H1 (cell line): ENCODE results near the gene ZFP36L1. TPM values are rescaled to one million over a fixed set of nuclear protein-coding genes. Genes with fewer than 3 reads are reported as not detected.

ENCODE experiments used
- CTCF ChIA-PET: fragments of 300-600 bp; sonication (Branson Sonifier 250); formaldehyde crosslinking; loops from one replicate; lab custom pipeline; 2021; ENCODE audit not compliant: partially characterized antibody; lab: Charles Lee
- POLR2A ChIA-PET: fragments of 300-600 bp; sonication (Branson Sonifier 250); formaldehyde crosslinking; loops from one replicate; lab custom pipeline; 2021; ENCODE audit warnings: inconsistent platforms; ENCODE audit not compliant: partially characterized antibody; lab: Charles Lee
- DNase-seq, 2 experiments: peaks; one replicate each; pipeline versions ENCODE4 v3.0.0 to v3.0.0-alpha.2; 2010 to 2022; ENCODE audit warnings: low spot score in 2 of 2, low read depth in 1 of 2, mixed read lengths in 1 of 2
- FAIRE-seq: peaks from 2 replicates; lab custom pipeline; 2011; peaks lifted over from hg19 to GRCh38; lab: Jason Lieb, UNC
- H2AFZ ChIP-seq: 2 replicates; pipeline ENCODE4 v1.8.1; 2012; ENCODE audit warnings: low read length, inconsistent platforms
- H2AK5ac ChIP-seq: 2 replicates; pipeline ENCODE4 v1.6.1; 2013; ENCODE audit warnings: low read depth, low read length
- H2BK120ac ChIP-seq: replicated peaks from 2 replicates; pipeline ENCODE3; 2013; ENCODE audit warnings: low read depth, low read length, inconsistent platforms
- H2BK12ac ChIP-seq: 2 replicates; pipeline ENCODE4 v1.6.1; 2013; ENCODE audit warnings: low read depth, low read length
- H2BK15ac ChIP-seq: 2 replicates; pipeline ENCODE4 v1.6.1; 2013; ENCODE audit warnings: low read length
- H2BK20ac ChIP-seq: 2 replicates; pipeline ENCODE4 v1.6.1; 2013; ENCODE audit warnings: low read length
- H2BK5ac ChIP-seq: 2 replicates; pipeline ENCODE4 v1.6.1; 2013; ENCODE audit warnings: low read depth, low read length
- H3K14ac ChIP-seq: 2 replicates; pipeline ENCODE4 v1.6.1; 2013; ENCODE audit warnings: inconsistent platforms; ENCODE audit not compliant: insufficient read length
- H3K18ac ChIP-seq: 2 replicates; pipeline ENCODE4 v1.6.1; 2013; ENCODE audit warnings: low read length; ENCODE audit errors: extremely low read depth
- H3K23ac ChIP-seq: 2 replicates; pipeline ENCODE4 v1.6.1; 2013; ENCODE audit warnings: inconsistent platforms; ENCODE audit not compliant: insufficient read length
- H3K23me2 ChIP-seq: 2 replicates; pipeline ENCODE4 v1.6.1; 2013; ENCODE audit warnings: low read depth, low read length
- H3K27ac ChIP-seq: 2 replicates; pipeline ENCODE4 v1.6.1; 2011; ENCODE audit warnings: low read depth, low read length, inconsistent platforms
- H3K27me3 ChIP-seq, 4 experiments: replicated peaks in 1 of 4; 1 replicate in 1 of 4; 2 replicates in 3 of 4; pipeline versions ENCODE4 v1.6.1 to v1.8.1; 2011 to 2013; ENCODE audit warnings: low read length in 3 of 4, mild to moderate bottlenecking in 3 of 4, inconsistent platforms in 2 of 4, mixed read lengths in 2 of 4, moderate library complexity in 1 of 4; ENCODE audit not compliant: control insufficient read depth in 3 of 4, insufficient read depth in 3 of 4; ENCODE audit errors: extremely low read depth in 1 of 4
- H3K36me3 ChIP-seq, 4 experiments: 2 replicates each; pipeline versions ENCODE4 v1.6.1 to v1.8.1; 2011 to 2013; ENCODE audit warnings: mild to moderate bottlenecking in 4 of 4, low read length in 3 of 4, moderate library complexity in 2 of 4, control low read depth in 1 of 4, inconsistent platforms in 1 of 4; ENCODE audit not compliant: insufficient read depth in 4 of 4, control insufficient read depth in 2 of 4
- H3K4ac ChIP-seq: replicated peaks from 2 replicates; pipeline ENCODE3; 2013; ENCODE audit warnings: low read length, low read depth, mixed read lengths, inconsistent platforms; ENCODE audit not compliant: insufficient read length
- H3K4me1 ChIP-seq, 4 experiments: replicated peaks in 1 of 4; 1 replicate in 1 of 4; 2 replicates in 3 of 4; pipeline versions ENCODE4 v1.6.1 to v1.8.1; 2011 to 2013; ENCODE audit warnings: low read length in 3 of 4, inconsistent platforms in 2 of 4, mixed read lengths in 1 of 4; ENCODE audit not compliant: insufficient read depth in 4 of 4, control insufficient read depth in 3 of 4
- H3K4me2 ChIP-seq, 2 experiments: 2 replicates each; pipeline versions ENCODE4 v1.6.1 to v1.8.1; 2011 to 2013; ENCODE audit warnings: low read depth in 2 of 2, low read length in 2 of 2, control low read depth in 1 of 2, inconsistent platforms in 1 of 2, mild to moderate bottlenecking in 1 of 2; ENCODE audit not compliant: insufficient read depth in 1 of 2
- H3K4me3 ChIP-seq, 4 experiments: fragments of 200-600, 300-600 bp in 1 of 4; sonication (generic), shearing (Covaris generic), sonication (Bioruptor Twin) in 1 of 4; 2 replicates each; pipeline versions ENCODE4 v1.5.1 to v1.8.1; 2011 to 2016; ENCODE audit warnings: low read length in 4 of 4, low read depth in 3 of 4, control low read depth in 2 of 4, inconsistent platforms in 2 of 4, mild to moderate bottlenecking in 2 of 4, mixed read lengths in 1 of 4, moderate library complexity in 1 of 4; ENCODE audit not compliant: insufficient read depth in 2 of 4; ENCODE audit errors: extremely low read depth in 1 of 4
- H3K56ac ChIP-seq: replicated peaks from 2 replicates; pipeline ENCODE3; 2013; ENCODE audit warnings: low read depth, mild to moderate bottlenecking, mixed read lengths, low read length, inconsistent platforms; ENCODE audit not compliant: insufficient read length
- H3K79me1 ChIP-seq: 2 replicates; pipeline ENCODE4 v1.6.1; 2013; ENCODE audit warnings: low read depth, low read length, control low read depth
- H3K79me2 ChIP-seq, 2 experiments: 2 replicates each; pipeline versions ENCODE4 v1.6.1 to v1.8.1; 2012 to 2013; ENCODE audit warnings: low read length in 2 of 2, mild to moderate bottlenecking in 2 of 2, inconsistent platforms in 1 of 2; ENCODE audit not compliant: insufficient read depth in 2 of 2, control insufficient read depth in 1 of 2
- H3K9ac ChIP-seq, 4 experiments: replicated peaks in 1 of 4; 1 replicate in 1 of 4; 2 replicates in 3 of 4; pipeline versions ENCODE4 v1.6.1 to v1.8.1; 2011 to 2013; ENCODE audit warnings: low read depth in 3 of 4, low read length in 3 of 4, control low read depth in 2 of 4, mild to moderate bottlenecking in 2 of 4, moderate library complexity in 2 of 4, inconsistent platforms in 1 of 4; ENCODE audit errors: extremely low read depth in 1 of 4
- H3K9me3 ChIP-seq, 2 experiments: 2 replicates each; pipeline versions ENCODE4 v1.6.1 to v1.8.1; 2012 to 2013; ENCODE audit warnings: mild to moderate bottlenecking in 2 of 2, moderate library complexity in 2 of 2, control low read depth in 1 of 2, inconsistent platforms in 1 of 2, low read depth in 1 of 2, low read length in 1 of 2, mixed read lengths in 1 of 2; ENCODE audit not compliant: insufficient read depth in 2 of 2
- H4K20me1 ChIP-seq, 2 experiments: replicated peaks in 1 of 2; 2 replicates each; pipeline versions ENCODE3 to v1.8.1; 2011 to 2013; ENCODE audit warnings: inconsistent platforms in 2 of 2, low read length in 2 of 2, mild to moderate bottlenecking in 1 of 2; ENCODE audit not compliant: insufficient read depth in 2 of 2, control insufficient read depth in 1 of 2
- H4K5ac ChIP-seq: 2 replicates; pipeline ENCODE4 v1.6.1; 2013; ENCODE audit warnings: low read length, low read depth, mixed read lengths, inconsistent platforms; ENCODE audit not compliant: insufficient read length
- H4K8ac ChIP-seq: 2 replicates; pipeline ENCODE4 v1.8.0; 2013; ENCODE audit warnings: mild to moderate bottlenecking, moderate library complexity, low read length, inconsistent platforms; ENCODE audit not compliant: insufficient read depth; ENCODE audit errors: extremely low read depth
- H4K91ac ChIP-seq: replicated peaks from 2 replicates; pipeline ENCODE3; 2013; ENCODE audit warnings: low read length, mixed read lengths, inconsistent platforms; ENCODE audit not compliant: insufficient read length
- CHD1 ChIP-seq: IDR thresholded peaks from 2 replicates; pipeline ENCODE4 v1.6.1; 2012; ENCODE audit warnings: low read depth, low read length, improper control_type of control experiment
- CTBP2 ChIP-seq: IDR thresholded peaks from 2 replicates; pipeline ENCODE4 v1.7.0; 2011; ENCODE audit warnings: borderline replicate concordance, mild to moderate bottlenecking, moderate library complexity, mixed read lengths, low read length; ENCODE audit not compliant: insufficient read depth, insufficient read length
- PHF8 ChIP-seq: fragments of 200-600 bp; sonication (generic); conservative IDR thresholded peaks from 2 replicates; pipeline ENCODE4 v1.7.1; 2012; ENCODE audit warnings: low read depth, mild to moderate bottlenecking, inconsistent platforms, low read length, moderate library complexity
- POLR2A ChIP-seq, 2 experiments: IDR thresholded peaks; 1 replicate in 1 of 2; 2 replicates in 1 of 2; pipeline ENCODE4 v1.6.1; 2011; ENCODE audit warnings: low read depth in 2 of 2, low read length in 2 of 2, mild to moderate bottlenecking in 2 of 2; ENCODE audit errors: control extremely low read depth in 1 of 2
- RAD21 ChIP-seq, 2 experiments: IDR thresholded peaks in 1 of 2; conservative IDR thresholded peaks in 1 of 2; 2 replicates each; pipeline ENCODE4 v1.6.1; 2011; ENCODE audit warnings: low read depth in 2 of 2, low read length in 2 of 2, improper control_type of control experiment in 1 of 2, inconsistent platforms in 1 of 2, mild to moderate bottlenecking in 1 of 2, moderate library complexity in 1 of 2
- RBBP5 ChIP-seq: IDR thresholded peaks from 2 replicates; pipeline ENCODE4 v1.7.1; 2012; ENCODE audit warnings: low read depth, mild to moderate bottlenecking, inconsistent platforms, low read length, moderate library complexity, borderline replicate concordance
- SP4 ChIP-seq: IDR thresholded peaks from 2 replicates; pipeline ENCODE4 v1.6.1; 2012; ENCODE audit warnings: low read length, inconsistent platforms
- TBP ChIP-seq: IDR thresholded peaks from 2 replicates; pipeline ENCODE4 v1.6.1; 2011; ENCODE audit warnings: low read depth, low read length, improper control_type of control experiment
- TCF12 ChIP-seq: IDR thresholded peaks from 2 replicates; pipeline ENCODE4 v1.6.1; 2011; ENCODE audit warnings: low read depth, mild to moderate bottlenecking, low read length
- TEAD4 ChIP-seq: IDR thresholded peaks from 2 replicates; pipeline ENCODE4 v1.6.1; 2012; ENCODE audit warnings: low read depth, low read length, inconsistent platforms, mixed read lengths
- ZNF274 ChIP-seq: IDR thresholded peaks from 2 replicates; pipeline ENCODE4 v1.7.0; 2012; ENCODE audit warnings: low read length, borderline replicate concordance; ENCODE audit errors: extremely low read depth
- WGBS, 2 experiments: shearing (Covaris generic) in 1 of 2; methylation state at CpG; one replicate each; pipeline versions ENCODE4 v1.1.6 to v1.1.7; 2013 to 2015; ENCODE audit warnings: low lambda C conversion rate in 2 of 2, mixed read lengths in 2 of 2, inconsistent platforms in 1 of 2, low coverage in 1 of 2, missing lambda C conversion rate in 1 of 2; ENCODE audit not compliant: insufficient replicate concordance in 2 of 2, insufficient coverage in 1 of 2, insufficient read length in 1 of 2; ENCODE audit errors: extremely low coverage in 1 of 2, missing lambda C conversion rate in 1 of 2; 5-methylcytosine and 5-hydroxymethylcytosine counted together
- polyA plus RNA-seq, 7 experiments: library from polyadenylated mRNA; depleted of rRNA in 3 of 7; stranded (reverse) in 5 of 7; unstranded in 2 of 7; fragments of >200 nt in 5 of 7; fragments of 200-250 nt in 2 of 7; gene quantifications; 1 replicate in 5 of 7; 2 replicates in 1 of 7; 4 replicates in 1 of 7; pipeline versions ENCODE4 v1.2.1 to v1.2.3, GENCODE V29; 2011 to 2013; ENCODE audit warnings: missing spikeins in 2 of 7, mixed read lengths in 2 of 7
- total RNA-seq: library from RNA; stranded (reverse); fragmentation: NEBNext Ultra II Directional; extraction: Animal tissue kit (Norgen Biotek cat#: 25700); gene quantifications from 2 replicates; pipeline ENCODE4 v1.2.1, GENCODE V29; 2021

The ZFP36L1 gene
- total and polyA plus RNA-seq, 2 of the 8 experiments (the other 6 are each of a cell fraction or from before 2014, with no cell fraction given) = 80.4 to 132 TPM

DNA sequence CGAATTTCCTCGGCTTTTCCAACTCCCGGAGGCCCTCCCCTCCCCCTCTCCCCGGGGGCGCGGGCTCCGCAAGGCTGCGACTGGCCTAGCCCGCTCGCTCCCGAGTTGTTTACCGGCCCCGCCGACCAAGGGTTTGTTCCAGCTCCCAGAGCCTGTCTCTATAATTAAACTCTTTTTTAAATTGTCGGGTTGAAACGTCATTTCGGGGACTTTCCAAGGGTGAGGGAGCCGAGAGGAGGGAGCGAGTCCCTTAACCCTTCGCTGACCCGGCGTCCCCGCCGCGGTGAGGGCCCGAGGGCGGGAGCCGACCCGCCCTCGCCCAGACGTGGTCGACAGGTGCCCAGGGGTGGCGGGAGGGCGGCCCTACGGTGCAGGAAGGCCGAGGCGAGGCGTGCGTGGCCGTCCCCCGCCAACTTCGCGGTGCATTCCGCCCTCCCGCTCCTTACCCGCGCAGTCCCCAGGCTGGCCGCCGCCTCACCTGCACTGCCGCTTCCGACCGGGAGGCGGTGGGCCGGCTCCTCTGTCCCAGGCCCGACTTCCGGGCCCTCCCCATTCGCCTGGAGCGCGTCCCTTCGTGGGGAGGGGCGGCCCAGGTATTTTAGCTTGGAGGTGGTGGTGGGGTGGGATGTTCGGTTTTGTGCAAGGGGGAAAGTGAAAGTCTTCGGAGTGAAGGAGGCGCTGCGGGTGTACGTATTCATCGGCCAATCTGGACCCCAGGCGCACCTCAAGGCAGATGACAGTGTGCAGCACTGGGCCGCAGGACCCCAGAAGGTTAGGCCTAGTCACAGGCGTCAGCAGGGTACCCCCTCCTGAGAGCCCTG is 2.9 kb upstream of the ZFP36L1 start:
- peaks cover 0 to 4% of the 10 kb centered on the region in 2 experiments; a peak in 1 of 4 replicates for H3K9me3 ChIP-seq
- FAIRE-seq = no peak
- peak overlapping the region; percentile 91 for H3K18ac ChIP-seq
- peak overlapping the region; percentile 98 for H3K4ac ChIP-seq
- peak; percentile 86 to 87 for DNase-seq
- H4K8ac ChIP-seq = peak overlapping the region; percentile 98
- POLR2A ChIA-PET = interaction anchor here (0.6 to 3.7 kb wide), 19 partner anchors 8 to 879 kb away, joined by 3 to 76 read pairs (median 4); no protein-coding TSS in a partner anchor
- peak overlapping the region; percentile 99 for H4K91ac ChIP-seq
- peak overlapping the region; percentile 74 for H2BK120ac ChIP-seq
- H3K4me3 ChIP-seq = peak overlapping the region; percentile 79 to 99 (median 94)
- peak overlapping the region; percentile 96 to 97 for H3K4me2 ChIP-seq
- H2BK5ac ChIP-seq = peak overlapping the region; percentile 99
- peak overlapping the region; percentile 88 for H2BK12ac ChIP-seq
- no peaks in the 10 kb centered on the region for H3K79me1 ChIP-seq
- H3K14ac ChIP-seq = peak overlapping the region; percentile 63
- H3K79me2 ChIP-seq = peaks cover 19 to 33% of the 10 kb centered on the region in 2 experiments
- H2AK5ac ChIP-seq = peak overlapping the region; percentile 49; the same call in 1 of the 2 replicates
- H2BK20ac ChIP-seq = peak overlapping the region; percentile 67; the same call in 1 of the 2 replicates
- peak overlapping the region; percentile 94 for H3K56ac ChIP-seq
- H4K5ac ChIP-seq = peak overlapping the region; percentile 90
- WGBS, 2 experiments = 1% methylated on average over 47 of the region's 70 CpGs; no CpG with 5 or more reads in 1 of the 2 experiments
- peaks cover 17% of the 10 kb centered on the region; the same call in 1 of the 2 replicates for H3K23me2 ChIP-seq
- H2BK15ac ChIP-seq = peak overlapping the region; percentile 73; the same call in 1 of the 2 replicates
- no peaks in the 10 kb centered on the region for H3K27me3 ChIP-seq
- peaks cover 0 to 5% (median 2%) of the 10 kb centered on the region in 4 experiments; a peak in 3 of 8 replicates for H3K36me3 ChIP-seq
- peak overlapping the region; percentile 93 to 97 (median 95) for H3K9ac ChIP-seq
- H2AFZ ChIP-seq = no peak overlapping the region
- CTCF ChIA-PET = interaction anchor here (0.6 to 5.4 kb wide), 9 partner anchors 11 to 435 kb away, joined by 3 to 54 read pairs (median 3); no protein-coding TSS in a partner anchor
- no peak overlapping the region for H3K23ac ChIP-seq
- H4K20me1 ChIP-seq = peaks cover 12 to 14% of the 10 kb centered on the region in 2 experiments
- H3K4me1 ChIP-seq = peaks cover 5 to 14% (median 6%) of the 10 kb centered on the region in 4 experiments; a peak in 6 of 7 replicates
- peak overlapping the region; percentile 98 for H3K27ac ChIP-seq
- TF ChIP-seq ZNF274 (no peak), PHF8 (peak; percentile 76), TCF12 (peak; percentile 43; the same call in 1 of the 2 replicates), CTBP2 (peak; percentile 78), RAD21 (IDR thresholded peaks at IDR 0.05 in 1 of 2, conservative IDR thresholded peaks at IDR 0.05 in 1 of 2; ENCODE audit: low read depth in 2 of 2, low read length in 2 of 2) (peak; percentile 37 to 56), RBBP5 (peak; percentile 85), TBP (peak; percentile 84), CHD1 (peak; percentile 19; the same call in 1 of the 2 replicates), TEAD4 (peak; percentile 71), POLR2A (IDR thresholded peaks at IDR 0.05; ENCODE audit: control extremely low read depth in 1 of 2, low read depth in 2 of 2, low read length in 2 of 2) (peak; percentile 83 to 86), SP4 (peak; percentile 31; the same call in 1 of the 2 replicates)
